NCI-H1417 treated with DMSO at 0.1 percent for 48 hours (cell line): Measurements from ENCODE around the gene STK38.
"Not testable (repeated sequence)": the region's sequence is repeated elsewhere in the genome, so short reads cannot be mapped to it uniquely, and the experiment has no call there.

Experiments
- DNase-seq: peaks from one replicate; lab custom pipeline; 2025; lab: John Stamatoyannopoulos, UW

The STK38 gene

DNA sequence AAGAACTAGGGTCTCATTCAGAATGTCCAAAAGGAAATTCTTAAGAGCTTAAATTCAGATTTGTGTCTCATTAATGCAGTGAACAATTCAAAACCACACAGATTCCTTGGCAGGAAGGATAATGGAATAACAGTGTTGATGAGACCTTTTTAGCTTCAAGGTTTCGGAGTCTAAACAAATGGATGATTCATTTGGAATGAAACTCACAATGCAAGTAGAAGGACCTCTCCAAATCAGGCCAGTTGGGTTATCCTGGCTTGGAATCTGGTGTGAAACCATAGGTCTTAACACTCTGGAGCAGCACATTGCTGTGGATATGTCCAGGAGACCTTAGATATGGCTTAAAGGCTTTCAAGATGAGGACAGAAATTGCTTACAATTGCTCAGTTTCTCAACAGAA is 59.6 kb downstream of the STK38 start:
- no peak for DNase-seq

DNA sequence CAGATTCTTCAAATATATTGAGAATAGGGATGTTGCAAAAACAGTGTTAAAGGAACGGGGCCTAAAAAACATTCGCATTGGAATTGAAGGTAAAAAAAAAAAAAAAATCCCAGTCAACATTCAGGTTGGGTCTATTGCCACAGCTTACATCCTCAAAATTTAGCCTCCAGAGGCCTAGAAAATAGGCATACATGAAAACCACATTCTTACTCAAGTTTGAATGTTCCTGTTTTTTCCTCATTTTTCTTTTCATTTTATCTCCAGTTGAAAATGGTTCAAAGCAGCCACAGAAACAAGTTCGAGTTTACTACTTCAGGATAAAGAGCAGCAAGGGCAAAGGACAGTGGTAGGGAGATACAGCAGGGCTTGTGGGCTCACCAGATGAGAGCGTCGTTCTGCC is 62.5 kb downstream of the STK38 start:
- no peak for DNase-seq

DNA sequence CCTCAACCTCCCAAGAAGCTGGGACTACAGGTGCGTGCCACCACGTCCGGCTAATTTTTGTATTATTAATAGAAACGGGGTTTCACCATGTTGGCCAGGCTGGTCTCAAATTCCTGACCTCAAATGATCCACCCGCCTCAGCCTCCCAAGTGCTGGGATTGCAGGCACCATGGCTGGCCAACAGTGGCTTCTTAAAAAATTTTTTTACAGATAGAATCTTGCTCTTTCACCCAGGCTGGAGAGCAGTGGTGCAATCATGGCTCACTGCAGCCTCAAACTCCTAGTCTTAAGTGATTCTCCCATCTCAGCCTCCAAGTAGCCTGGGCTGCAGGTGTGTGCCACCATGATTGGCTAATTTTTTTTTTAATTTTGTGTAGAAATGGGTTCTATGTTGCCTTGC is 64.0 kb downstream of the STK38 start:
- DNase-seq, result not testable (repeated sequence)

DNA sequence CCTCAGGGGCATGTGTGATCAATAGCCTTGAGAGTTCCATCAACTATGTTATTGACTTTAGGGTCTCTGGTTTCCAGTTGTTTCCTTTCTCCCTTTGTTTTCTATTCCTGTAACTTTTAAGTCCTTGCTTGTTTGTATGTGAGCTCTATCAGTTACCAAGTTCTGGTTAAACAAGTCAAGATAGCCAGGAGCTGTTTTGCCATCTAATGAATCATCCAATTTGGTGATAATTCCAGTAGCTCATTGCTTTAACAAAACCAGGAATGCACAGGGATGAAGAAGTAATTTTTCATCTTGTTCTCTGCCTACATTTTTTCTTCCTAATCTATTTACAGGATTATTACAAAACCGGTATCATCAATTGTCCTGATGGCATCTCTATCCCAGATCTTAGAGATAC is 68.0 kb downstream of the STK38 start:
- DNase-seq, result no peak

DNA sequence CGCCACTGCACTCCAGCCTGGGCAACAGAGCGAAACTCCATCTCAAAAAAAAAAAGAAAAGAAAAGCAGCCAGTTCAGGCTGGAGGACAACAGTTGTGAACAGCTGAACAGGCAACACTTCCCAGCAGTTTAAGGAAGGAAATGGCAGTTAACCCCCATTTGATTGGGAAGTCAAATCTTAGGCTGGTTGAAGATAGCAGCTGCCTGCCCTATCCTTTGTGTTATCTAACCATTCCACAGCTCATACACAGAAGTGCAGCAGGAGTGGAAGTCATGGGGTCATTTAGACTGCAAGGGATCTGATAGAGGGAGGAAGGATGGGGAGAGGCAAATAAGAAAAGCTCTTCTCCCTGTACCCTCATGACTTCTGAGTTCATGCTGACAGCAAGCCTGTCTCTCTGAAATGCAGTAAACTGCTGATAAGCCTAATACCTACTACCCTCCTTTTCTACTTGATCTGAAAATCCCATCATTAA is 69.2 kb downstream of the STK38 start:
- DNase-seq, result no peak

DNA sequence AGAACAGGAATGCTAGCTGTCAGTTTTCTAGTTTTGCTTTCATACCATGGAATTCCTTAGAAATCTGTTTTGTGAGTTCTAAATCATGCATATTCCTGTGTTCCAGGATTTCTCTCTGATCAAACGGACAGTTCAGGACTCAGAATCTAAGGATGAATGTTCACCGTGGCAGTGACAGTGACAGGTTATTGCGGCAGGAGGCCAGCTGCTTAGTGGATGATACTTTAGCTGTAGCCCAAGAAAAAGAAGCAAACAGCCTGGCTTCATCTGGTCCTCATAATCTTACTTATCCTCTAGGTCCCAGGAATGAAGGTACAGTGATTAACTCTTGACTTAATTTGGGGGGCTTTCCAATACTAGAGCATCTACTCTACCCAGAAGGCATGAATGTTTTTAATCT is 77.3 kb downstream of the STK38 start:
- no peak for DNase-seq

DNA sequence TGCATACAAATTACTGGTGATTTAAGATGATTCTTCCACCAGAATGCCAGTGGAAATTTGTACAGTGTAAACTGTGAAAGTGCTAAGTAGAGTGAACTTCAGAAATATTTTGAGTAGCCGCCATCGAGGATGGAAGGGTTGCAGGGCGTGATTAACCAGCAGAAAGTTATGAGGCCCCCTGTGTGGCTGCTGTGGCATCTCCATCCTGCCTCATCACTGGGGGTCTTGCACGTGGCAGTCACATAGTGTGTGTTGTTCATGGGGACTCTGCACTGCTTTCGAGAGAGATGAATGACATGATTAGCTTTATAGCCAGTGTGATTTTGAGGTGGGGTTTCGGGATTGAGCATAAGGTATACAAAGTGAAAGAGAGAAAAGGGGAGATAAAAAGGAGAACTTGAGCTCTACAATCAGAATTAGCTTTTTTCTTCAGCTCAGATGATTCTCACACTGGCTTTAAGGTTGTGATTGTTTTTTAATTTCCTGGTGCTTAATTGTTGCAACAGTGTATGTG is 78.1 kb downstream of the STK38 start:
- no peak for DNase-seq

DNA sequence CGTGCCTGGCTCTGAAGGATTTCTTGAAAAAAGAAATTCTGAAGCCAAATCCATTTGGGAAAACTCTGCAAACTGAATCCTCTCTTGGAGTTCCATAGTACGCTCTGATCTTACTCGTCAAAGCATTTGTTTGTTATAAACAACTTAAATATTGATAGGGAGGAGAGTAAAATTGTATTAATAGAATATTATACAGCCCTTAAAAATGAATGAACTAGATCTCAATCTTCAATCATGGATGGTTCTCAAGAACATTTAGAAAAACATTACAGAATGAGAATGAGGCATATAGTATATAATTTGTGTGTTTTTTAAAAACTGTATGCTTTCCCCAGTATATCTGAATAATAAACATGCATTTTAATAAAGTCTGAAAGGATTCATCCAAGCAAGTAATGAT is 79.7 kb downstream of the STK38 start:
- no peak for DNase-seq

DNA sequence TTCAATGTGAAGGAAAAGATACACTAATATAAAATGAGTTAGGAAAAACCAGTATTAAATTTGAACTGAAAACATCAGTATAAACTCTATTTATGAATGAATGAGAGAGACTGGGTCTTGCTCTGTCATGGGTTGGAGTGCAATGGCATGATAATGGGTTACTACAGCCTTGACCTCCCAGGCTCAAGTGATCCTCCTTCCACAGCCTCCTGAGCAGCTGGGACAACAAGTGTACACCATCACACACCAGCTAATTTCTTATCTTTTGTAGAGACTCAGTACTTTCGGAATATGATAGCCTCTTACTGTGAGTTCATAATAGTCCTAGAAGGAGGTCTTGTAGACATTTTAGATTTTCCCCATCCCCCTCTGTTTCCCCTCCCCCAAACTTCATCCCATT is 83.0 kb downstream of the STK38 start:
- DNase-seq, result no peak

DNA sequence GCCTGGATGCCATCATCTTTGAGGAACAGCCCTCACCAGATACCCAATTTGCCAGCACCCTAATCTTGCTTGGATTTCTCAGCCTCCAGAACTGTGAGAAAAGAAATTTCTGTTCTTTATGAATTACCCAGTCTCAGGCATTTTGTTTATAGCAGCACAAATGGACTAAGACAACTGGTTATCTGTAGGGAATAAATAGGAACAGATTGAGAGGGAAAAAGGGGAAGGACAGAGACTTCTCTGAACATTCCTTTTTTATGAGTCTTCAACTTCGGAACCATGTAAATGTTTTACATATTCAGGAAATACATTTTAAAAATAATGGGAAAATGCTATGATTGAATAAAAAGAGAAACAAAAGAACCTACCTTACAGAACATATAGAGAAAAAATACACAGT is 83.6 kb downstream of the STK38 start:
- no peak for DNase-seq

DNA sequence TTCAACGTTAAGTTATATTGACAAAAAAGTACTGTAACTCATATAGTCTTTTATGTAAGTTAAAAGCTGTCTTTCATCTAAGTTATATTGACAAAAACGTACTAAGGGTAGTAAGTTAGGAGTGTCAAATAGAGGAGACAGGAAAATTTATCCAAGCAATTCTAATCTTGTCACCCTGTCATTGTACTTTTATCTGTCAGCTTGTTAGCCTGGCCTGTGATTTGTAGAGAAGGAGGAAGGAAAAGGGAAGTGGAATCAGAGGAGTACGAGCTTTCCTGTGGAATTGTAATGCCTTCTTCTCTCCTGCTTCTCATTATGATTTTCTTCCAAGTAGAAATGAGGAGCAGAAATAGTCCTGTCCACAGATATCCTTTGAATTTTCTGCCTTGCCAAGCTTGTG is 85.6 kb downstream of the STK38 start:
- no peak for DNase-seq

DNA sequence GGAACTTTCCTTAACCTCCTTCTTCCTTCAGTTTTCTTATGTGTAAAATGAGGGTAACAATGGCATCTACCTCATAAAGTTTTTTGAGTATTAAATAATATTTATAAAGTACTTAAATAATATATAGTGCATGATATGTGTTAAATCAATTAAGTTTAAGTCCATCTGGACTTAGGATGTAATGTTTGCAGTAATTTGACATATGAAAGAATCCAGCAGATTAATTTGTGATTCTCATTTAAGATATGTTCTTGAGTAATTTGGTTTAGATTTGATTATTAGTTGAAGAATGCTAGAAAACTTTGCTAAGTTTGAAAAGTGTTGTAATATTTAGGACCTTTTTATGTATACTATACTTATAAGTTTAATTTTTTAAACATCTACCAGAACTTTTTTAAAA is 86.4 kb downstream of the STK38 start:
- DNase-seq, result no peak

DNA sequence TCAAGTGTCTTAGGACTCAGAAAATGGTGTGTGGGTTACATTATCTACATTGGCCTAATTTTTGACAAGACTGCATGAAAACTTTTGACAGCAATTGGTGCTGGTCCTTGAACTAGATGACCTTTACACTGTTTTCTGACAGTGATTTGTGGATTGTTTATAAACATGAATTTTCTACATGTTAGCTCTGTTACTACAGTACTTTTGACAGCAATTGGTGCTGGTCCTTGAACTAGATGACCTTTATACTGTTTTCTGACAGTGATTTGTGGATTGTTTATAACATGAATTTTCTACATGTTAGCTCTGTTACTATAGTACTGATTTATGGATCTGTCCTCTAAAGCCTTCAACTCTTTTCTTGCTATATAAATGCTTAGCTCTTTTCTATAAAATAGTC is 87.8 kb downstream of the STK38 start:
- no peak for DNase-seq

DNA sequence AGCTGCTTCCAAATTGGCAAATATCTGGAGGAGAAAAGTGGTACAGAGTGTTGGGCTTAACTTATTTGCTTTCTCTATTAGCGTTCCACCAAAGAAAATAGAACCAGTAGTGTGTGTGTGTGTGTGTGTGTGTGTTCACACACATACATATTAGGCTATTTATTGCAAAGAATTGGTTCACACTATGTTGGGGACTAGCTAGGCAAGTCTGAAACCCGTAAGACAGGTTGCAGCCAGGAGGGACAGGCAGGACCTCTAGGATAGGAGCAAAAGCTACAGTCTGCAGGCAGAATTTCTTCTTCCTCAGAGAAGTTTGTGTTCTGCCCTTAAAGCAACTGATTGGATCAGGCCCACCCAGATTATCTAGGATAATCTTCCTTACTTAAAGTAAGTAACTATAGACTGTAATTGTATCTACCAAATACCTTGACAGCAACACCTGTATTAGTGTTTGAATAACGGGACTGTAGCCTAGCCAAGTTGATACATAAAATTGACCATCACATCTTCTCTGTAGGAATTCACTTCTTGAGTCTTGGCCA is 91.7 kb downstream of the STK38 start:
- no peak for DNase-seq

DNA sequence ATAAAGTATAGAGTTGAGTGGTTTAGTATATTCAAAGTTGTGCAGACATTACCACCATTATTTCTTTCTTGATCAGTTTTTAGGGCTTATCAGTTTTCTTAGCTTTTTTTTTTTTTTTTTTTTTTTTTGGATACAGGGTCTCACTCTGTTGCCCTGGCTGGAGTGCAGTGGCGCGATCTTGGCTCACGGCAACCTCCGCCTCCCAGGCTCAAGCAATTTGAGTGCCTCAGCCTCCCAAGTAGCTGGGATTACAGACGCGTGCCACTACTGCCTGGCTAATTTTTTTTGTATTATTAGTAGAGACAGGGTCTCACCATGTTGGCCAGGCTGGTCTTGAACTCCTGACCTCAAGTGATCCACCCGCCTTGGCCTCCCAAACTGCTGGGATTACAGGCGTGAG is 94.4 kb downstream of the STK38 start:
- not testable (repeated sequence) for DNase-seq

DNA sequence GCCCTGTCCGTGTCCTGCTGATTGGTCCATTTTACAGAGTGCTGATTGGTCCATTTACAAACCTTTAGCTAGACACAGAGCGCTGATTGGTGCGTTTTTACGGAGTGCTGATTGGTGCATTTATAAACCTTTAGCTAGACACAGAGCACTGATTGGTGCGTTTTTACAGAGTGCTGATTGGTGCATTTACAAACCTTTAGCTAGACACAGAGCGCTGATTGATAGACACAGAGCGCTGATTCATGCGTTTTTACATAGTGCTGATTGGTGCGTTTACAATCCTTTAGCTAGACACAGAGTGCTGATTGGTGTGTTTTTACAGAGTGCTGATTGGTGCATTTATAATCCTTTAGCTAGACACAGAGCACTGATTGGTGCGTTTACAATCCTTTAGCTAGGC is 98.1 kb downstream of the STK38 start:
- DNase-seq, result not testable (repeated sequence)

DNA sequence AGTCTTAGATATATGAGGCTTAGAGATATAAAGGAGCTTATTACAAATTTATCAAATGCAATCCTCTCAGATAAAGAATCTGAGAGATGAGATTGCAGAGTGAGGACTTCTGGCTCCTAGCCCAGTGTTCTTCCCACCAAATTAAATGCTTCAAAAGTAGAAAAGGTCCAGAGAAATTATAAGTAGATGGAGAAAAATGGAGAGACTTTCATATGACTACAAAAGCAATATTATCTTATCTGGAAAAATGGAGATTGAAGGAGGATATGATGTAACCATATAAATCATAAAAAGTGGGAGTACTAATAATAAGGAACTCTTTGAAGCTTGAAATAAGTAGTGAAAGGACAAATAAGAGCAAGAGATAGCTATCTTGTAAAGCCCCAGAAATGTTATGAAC is 101.7 kb downstream of the STK38 start:
- no peak for DNase-seq

DNA sequence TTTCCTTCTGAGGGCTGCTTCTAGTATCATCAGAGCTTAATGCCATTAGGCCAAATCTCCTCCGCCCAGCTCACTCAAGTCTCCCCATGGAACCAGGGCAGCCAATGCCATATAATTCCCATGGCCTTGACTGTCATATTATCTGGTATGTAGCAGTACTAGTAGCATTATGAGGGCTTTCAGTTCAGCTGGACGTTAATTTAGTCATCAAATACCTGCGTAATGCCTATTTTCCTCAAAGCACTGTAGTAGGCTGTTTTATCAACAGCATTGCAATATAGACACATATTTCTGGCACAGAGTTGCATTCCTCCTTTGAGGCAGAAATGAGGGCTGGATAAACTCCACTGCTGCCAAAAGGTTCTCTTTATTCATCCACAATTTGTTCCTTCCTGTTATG is 102.8 kb downstream of the STK38 start:
- no peak for DNase-seq
